PFSK-1 (cell line): Measurements from ENCODE around the gene SHISA7.

ENCODE experiments used
- POLR2AphosphoS5 ChIP-seq: IDR thresholded peaks from 2 replicates; pipeline ENCODE4 v1.6.1; 2012; ENCODE audit warnings: low read depth, mild to moderate bottlenecking, control low read depth, low read length, moderate library complexity
- REST ChIP-seq, 2 experiments: IDR thresholded peaks; 2 replicates each; pipeline versions ENCODE4 v1.6.1 to v1.8.0; 2011 to 2012; ENCODE audit warnings: low read depth in 2 of 2, low read length in 2 of 2, control low read depth in 1 of 2, inconsistent platforms in 1 of 2, mild to moderate bottlenecking in 1 of 2, moderate library complexity in 1 of 2; ENCODE audit not compliant: insufficient read depth in 1 of 2
- SIN3A ChIP-seq: IDR thresholded peaks from 2 replicates; pipeline ENCODE4 v1.6.1; 2012; ENCODE audit warnings: mild to moderate bottlenecking, low read length, moderate library complexity, borderline replicate concordance; ENCODE audit not compliant: insufficient read depth
- TAF1 ChIP-seq: IDR thresholded peaks from 2 replicates; pipeline ENCODE4 v1.6.1; 2012; ENCODE audit warnings: low read length, control low read depth, borderline replicate concordance; ENCODE audit not compliant: insufficient read depth

GRCh38 chr19:55468054-55468393 is 24.9 kb upstream of the SHISA7 start:
- TF ChIP-seq REST (IDR thresholded peaks at IDR 0.05; ENCODE audit: insufficient read depth in 1 of 2, low read depth in 2 of 2, low read length in 2 of 2) (no peak), SIN3A (no peak), POLR2AphosphoS5 (no peak), TAF1 (no peak)
